Coronary artery (tissue), 2 donors: ENCODE measurements around the gene ARID5A.

ENCODE experiments used
- DNase-seq: peaks from one replicate; pipeline ENCODE4 v3.0.0-alpha.2; 2017; ENCODE audit warnings: low spot score
- H3K27ac ChIP-seq, 2 donors: fragments of 200-600 bp; sonication (generic); one replicate each; pipeline ENCODE4 v1.5.1; 2016 to 2019
- H3K4me3 ChIP-seq: fragments of 200-600 bp; sonication (generic); 2 replicates; pipeline ENCODE4 v1.5.1; 2016; ENCODE audit warnings: mild to moderate bottlenecking, moderate library complexity
- CTCF ChIP-seq: fragments of 200-600 bp; sonication (generic); IDR thresholded peaks from one replicate; pipeline ENCODE4 v1.5.1; 2019; ENCODE audit warnings: antibody characterized with exemption

The ARID5A gene

GRCh38 chr2:96501886-96502810 is 34.4 kb upstream of the ARID5A start:
- no peak for DNase-seq
- Histone ChIP-seq H3K4me3 (no peak overlapping the region), H3K27ac (no peak overlapping the region)
- no peak for TF ChIP-seq CTCF

GRCh38 chr2:96502891-96503636 is 33.5 kb upstream of the ARID5A start:
- no peak for DNase-seq
- Histone ChIP-seq H3K4me3 (no peak overlapping the region), H3K27ac (no peak overlapping the region)
- TF ChIP-seq CTCF: no peak

- no peak for TF ChIP-seq CTCF
- no peak for DNase-seq
- Histone ChIP-seq H3K4me3 (no peak overlapping the region), H3K27ac (no peak overlapping the region)
These were observed 32.8 kb upstream of the ARID5A start for GRCh38 chr2:96503637-96504243.

- peak; percentile 65 for DNase-seq
- Histone ChIP-seq H3K27ac (no peak within 1 kb of the TSS), H3K4me3 (no peak within 1 kb of the TSS)
- no peak for TF ChIP-seq CTCF
These were observed 31.2 kb upstream of the ARID5A start, which contains the start of gene NEURL3 for GRCh38 chr2:96505231-96505889. TSS of gene NEURL3 (minus strand) at chr2:96505357. CDS start at chr2:96505286, 71 bp downstream.

GRCh38 chr2:96506016-96506906 is 30.3 kb upstream of the ARID5A start:
- H3K4me3 ChIP-seq: no peak overlapping the region
- H3K27ac ChIP-seq: no peak overlapping the region
- peak; percentile 64 for DNase-seq
- no peak for TF ChIP-seq CTCF

- no peak for DNase-seq
- TF ChIP-seq CTCF: no peak
- Histone ChIP-seq H3K27ac (no peak overlapping the region), H3K4me3 (no peak overlapping the region)
These were observed 29.7 kb upstream of the ARID5A start for GRCh38 chr2:96506907-96507240.
